Neural cell (in vitro differentiated cells): ENCODE results near the gene ARL15. TPM values are rescaled to one million over a fixed set of nuclear protein-coding genes. Genes with fewer than 3 reads are reported as not detected.

Source experiments
- H2AFZ ChIP-seq: fragments of 200-600, 300-800 bp; sonication (generic), shearing (Covaris generic); 2 replicates; pipeline ENCODE4 v1.6.0; 2014; ENCODE audit warnings: low read depth, mild to moderate bottlenecking, antibody characterized with exemption, low read length, moderate library complexity
- H3F3A ChIP-seq: fragments of 200-600 bp; shearing (Covaris generic); 2 replicates; pipeline ENCODE4 v1.6.1; 2016; ENCODE audit warnings: mild to moderate bottlenecking, moderate library complexity, mixed read lengths, antibody characterized with exemption, low read length; ENCODE audit not compliant: insufficient read depth, poor library complexity, severe bottlenecking
- H3K27ac ChIP-seq: fragments of 200-600, 300-800 bp; sonication (generic), shearing (Covaris generic); 2 replicates; pipeline ENCODE4 v1.5.1; 2014; ENCODE audit warnings: mild to moderate bottlenecking, low read length, moderate library complexity
- H3K27me3 ChIP-seq: fragments of 300-800, 200-600 bp; sonication (generic), shearing (Covaris generic); 2 replicates; pipeline ENCODE4 v1.6.0; 2014; ENCODE audit warnings: mild to moderate bottlenecking, low read depth, low read length, moderate library complexity; ENCODE audit not compliant: insufficient read depth
- H3K36me3 ChIP-seq: fragments of 300-800, 200-600 bp; sonication (generic), shearing (Covaris generic); 2 replicates; pipeline ENCODE4 v1.5.1; 2014; ENCODE audit warnings: mild to moderate bottlenecking, antibody characterized with exemption, low read length, moderate library complexity; ENCODE audit not compliant: insufficient read depth
- H3K4me2 ChIP-seq: fragments of 300-800, 200-600 bp; sonication (generic), shearing (Covaris generic); 2 replicates; pipeline ENCODE4 v1.6.0; 2014; ENCODE audit warnings: mild to moderate bottlenecking, low read length
- H3K4me3 ChIP-seq: fragments of 300-800, 200-600 bp; sonication (generic), shearing (Covaris generic); 2 replicates; pipeline ENCODE4 v1.5.1; 2014; ENCODE audit warnings: mild to moderate bottlenecking, low read length, moderate library complexity
- H3K79me2 ChIP-seq: fragments of 200-600 bp; shearing (Covaris generic); replicated peaks from 2 replicates; pipeline ENCODE4 v1.6.0; 2014; ENCODE audit warnings: mild to moderate bottlenecking, low read length, moderate library complexity; ENCODE audit not compliant: insufficient read depth
- H3K9ac ChIP-seq: fragments of 300-800, 200-600 bp; sonication (generic), shearing (Covaris generic); 2 replicates; pipeline ENCODE4 v1.6.1; 2016; ENCODE audit warnings: mild to moderate bottlenecking, low read length, mixed read lengths
- H3K9me2 ChIP-seq: fragments of 200-600 bp; shearing (Covaris generic); 2 replicates; pipeline ENCODE4 v1.6.1; 2016; ENCODE audit warnings: mild to moderate bottlenecking, low read length, mixed read lengths; ENCODE audit not compliant: insufficient read depth
- H3K9me3 ChIP-seq: fragments of 200-600, 300-800 bp; sonication (generic), shearing (Covaris generic); 2 replicates; pipeline ENCODE4 v1.6.1; 2016; ENCODE audit warnings: mild to moderate bottlenecking, mixed run types, low read length, moderate library complexity, mixed read lengths
- H4K20me1 ChIP-seq: fragments of 200-600 bp; shearing (Covaris generic); 2 replicates; pipeline ENCODE4 v1.6.1; 2016; ENCODE audit warnings: mild to moderate bottlenecking, mixed run types; ENCODE audit not compliant: insufficient read depth
- EP300 ChIP-seq: fragments of 450-650 bp; conservative IDR thresholded peaks from 2 replicates; pipeline ENCODE4 v1.6.1; 2014; ENCODE audit warnings: antibody characterized with exemption, mild to moderate bottlenecking, moderate library complexity; ENCODE audit not compliant: poor library complexity, severe bottlenecking
- EZH2 ChIP-seq: fragments of 200-600, 300-800 bp; shearing (Covaris generic), sonication (generic); IDR thresholded peaks from 2 replicates; pipeline ENCODE4 v1.6.1; 2014; ENCODE audit warnings: antibody characterized with exemption, low read length, borderline replicate concordance, mild to moderate bottlenecking; ENCODE audit not compliant: insufficient read depth, poor library complexity, severe bottlenecking
- MXI1 ChIP-seq: fragments of 450-650 bp; conservative IDR thresholded peaks from 2 replicates; pipeline ENCODE4 v1.6.1; 2014; ENCODE audit warnings: antibody characterized with exemption, mild to moderate bottlenecking; ENCODE audit not compliant: poor library complexity, severe bottlenecking
- POLR2AphosphoS5 ChIP-seq: IDR thresholded peaks from 2 replicates; pipeline ENCODE4 v1.6.1; 2012
- RAD21 ChIP-seq: fragments of 450-650 bp; conservative IDR thresholded peaks from 2 replicates; pipeline ENCODE4 v1.6.1; 2014; ENCODE audit warnings: antibody characterized with exemption, mild to moderate bottlenecking, moderate library complexity
- SMC3 ChIP-seq: fragments of 450-650 bp; conservative IDR thresholded peaks from 2 replicates; pipeline ENCODE4 v1.6.1; 2014; ENCODE audit warnings: antibody characterized with exemption, mild to moderate bottlenecking, moderate library complexity; ENCODE audit not compliant: poor library complexity
- TAF1 ChIP-seq: IDR thresholded peaks from 2 replicates; pipeline ENCODE4 v1.6.1; 2012; ENCODE audit warnings: low read depth
- polyA plus RNA-seq: library from polyadenylated mRNA; depleted of rRNA; stranded (reverse); fragments of >200 nt; gene quantifications from 2 replicates; pipeline ENCODE4 v1.2.3, GENCODE V29; 2014
- TF ChIP-seq, protein P1 (sequence below): fragments of 450-650 bp; IDR thresholded peaks from 2 replicates; pipeline ENCODE4 v1.5.1; 2014; ENCODE audit warnings: antibody characterized with exemption, mild to moderate bottlenecking, moderate library complexity; ENCODE audit not compliant: poor library complexity, severe bottlenecking
- TF ChIP-seq, protein P2 (sequence below): IDR thresholded peaks from 2 replicates; pipeline ENCODE4 v1.6.1; 2012; ENCODE audit warnings: borderline replicate concordance

Gene ARL15
- polyA plus RNA-seq, 1 donor from 2014 or later = 51.9 TPM

DNA sequence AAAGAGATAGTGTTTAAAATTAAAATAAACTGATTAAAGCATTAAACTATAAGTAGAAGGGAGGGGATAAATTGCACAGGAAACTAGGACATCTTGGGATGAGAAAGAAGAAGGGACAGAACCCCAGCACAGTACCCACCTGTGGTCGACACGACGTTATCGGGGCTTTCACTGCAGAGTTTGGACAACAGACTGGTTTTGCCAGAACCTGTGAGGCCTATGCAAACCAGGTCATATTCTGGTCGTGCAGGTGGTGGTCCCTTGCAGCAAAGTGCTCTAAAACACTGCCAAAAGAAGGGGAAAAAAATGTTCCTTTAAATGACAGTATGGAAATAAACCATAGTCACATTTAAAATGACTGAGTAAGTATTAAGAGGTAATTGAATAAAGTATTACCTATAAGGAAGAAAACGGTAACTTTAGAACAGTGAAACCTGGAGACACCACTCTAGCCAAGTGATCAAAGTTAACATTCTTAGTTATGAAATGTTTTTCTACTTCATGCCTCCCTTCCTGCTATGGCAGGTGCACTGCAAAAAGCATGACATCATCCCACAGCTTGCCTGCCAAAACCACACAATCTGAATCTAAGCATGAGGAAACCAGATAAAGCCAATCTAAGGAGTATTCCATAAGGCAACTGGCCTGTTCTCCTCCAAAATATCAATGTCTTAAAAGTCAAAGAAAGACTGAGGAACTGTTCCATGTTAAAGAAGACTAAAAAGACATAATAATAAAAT, 138.6 kb downstream of the ARL15 start:
- TF ChIP-seq MXI1 = no peak
- Histone ChIP-seq H3K9me3 (no peaks in the 10 kb centered on the region), H3K4me2 (no peak overlapping the region), H4K20me1 (no peaks in the 10 kb centered on the region), H3K27ac (no peak overlapping the region), H3K36me3 (no peaks in the 10 kb centered on the region), H3K27me3 (no peaks in the 10 kb centered on the region), H3K9me2 (no peaks in the 10 kb centered on the region), H3K4me3 (no peak overlapping the region), H3F3A (no peaks in the 10 kb centered on the region), H2AFZ (no peak overlapping the region), H3K9ac (no peak overlapping the region), H3K79me2 (no peaks in the 10 kb centered on the region)

GRCh38 chr5:54165687-54166086, 144.7 kb downstream of the ARL15 start:
- TF ChIP-seq RAD21 = no peak
- TF ChIP-seq SMC3 = no peak
- TF ChIP-seq MXI1 = no peak
- no peak for TF ChIP-seq EP300
- no peak for TF ChIP-seq EZH2
- no peak for TF ChIP-seq TAF1
- TF ChIP-seq, protein P1, sequence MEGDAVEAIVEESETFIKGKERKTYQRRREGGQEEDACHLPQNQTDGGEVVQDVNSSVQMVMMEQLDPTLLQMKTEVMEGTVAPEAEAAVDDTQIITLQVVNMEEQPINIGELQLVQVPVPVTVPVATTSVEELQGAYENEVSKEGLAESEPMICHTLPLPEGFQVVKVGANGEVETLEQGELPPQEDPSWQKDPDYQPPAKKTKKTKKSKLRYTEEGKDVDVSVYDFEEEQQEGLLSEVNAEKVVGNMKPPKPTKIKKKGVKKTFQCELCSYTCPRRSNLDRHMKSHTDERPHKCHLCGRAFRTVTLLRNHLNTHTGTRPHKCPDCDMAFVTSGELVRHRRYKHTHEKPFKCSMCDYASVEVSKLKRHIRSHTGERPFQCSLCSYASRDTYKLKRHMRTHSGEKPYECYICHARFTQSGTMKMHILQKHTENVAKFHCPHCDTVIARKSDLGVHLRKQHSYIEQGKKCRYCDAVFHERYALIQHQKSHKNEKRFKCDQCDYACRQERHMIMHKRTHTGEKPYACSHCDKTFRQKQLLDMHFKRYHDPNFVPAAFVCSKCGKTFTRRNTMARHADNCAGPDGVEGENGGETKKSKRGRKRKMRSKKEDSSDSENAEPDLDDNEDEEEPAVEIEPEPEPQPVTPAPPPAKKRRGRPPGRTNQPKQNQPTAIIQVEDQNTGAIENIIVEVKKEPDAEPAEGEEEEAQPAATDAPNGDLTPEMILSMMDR = no peak
- no peak for TF ChIP-seq POLR2AphosphoS5
- TF ChIP-seq, protein P2, sequence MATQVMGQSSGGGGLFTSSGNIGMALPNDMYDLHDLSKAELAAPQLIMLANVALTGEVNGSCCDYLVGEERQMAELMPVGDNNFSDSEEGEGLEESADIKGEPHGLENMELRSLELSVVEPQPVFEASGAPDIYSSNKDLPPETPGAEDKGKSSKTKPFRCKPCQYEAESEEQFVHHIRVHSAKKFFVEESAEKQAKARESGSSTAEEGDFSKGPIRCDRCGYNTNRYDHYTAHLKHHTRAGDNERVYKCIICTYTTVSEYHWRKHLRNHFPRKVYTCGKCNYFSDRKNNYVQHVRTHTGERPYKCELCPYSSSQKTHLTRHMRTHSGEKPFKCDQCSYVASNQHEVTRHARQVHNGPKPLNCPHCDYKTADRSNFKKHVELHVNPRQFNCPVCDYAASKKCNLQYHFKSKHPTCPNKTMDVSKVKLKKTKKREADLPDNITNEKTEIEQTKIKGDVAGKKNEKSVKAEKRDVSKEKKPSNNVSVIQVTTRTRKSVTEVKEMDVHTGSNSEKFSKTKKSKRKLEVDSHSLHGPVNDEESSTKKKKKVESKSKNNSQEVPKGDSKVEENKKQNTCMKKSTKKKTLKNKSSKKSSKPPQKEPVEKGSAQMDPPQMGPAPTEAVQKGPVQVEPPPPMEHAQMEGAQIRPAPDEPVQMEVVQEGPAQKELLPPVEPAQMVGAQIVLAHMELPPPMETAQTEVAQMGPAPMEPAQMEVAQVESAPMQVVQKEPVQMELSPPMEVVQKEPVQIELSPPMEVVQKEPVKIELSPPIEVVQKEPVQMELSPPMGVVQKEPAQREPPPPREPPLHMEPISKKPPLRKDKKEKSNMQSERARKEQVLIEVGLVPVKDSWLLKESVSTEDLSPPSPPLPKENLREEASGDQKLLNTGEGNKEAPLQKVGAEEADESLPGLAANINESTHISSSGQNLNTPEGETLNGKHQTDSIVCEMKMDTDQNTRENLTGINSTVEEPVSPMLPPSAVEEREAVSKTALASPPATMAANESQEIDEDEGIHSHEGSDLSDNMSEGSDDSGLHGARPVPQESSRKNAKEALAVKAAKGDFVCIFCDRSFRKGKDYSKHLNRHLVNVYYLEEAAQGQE = no peak
- Histone ChIP-seq H3K79me2 (no peaks in the 10 kb centered on the region), H3K9me2 (no peaks in the 10 kb centered on the region), H4K20me1 (no peaks in the 10 kb centered on the region), H3K9ac (no peak overlapping the region), H3K4me2 (no peak overlapping the region), H3K27ac (no peak overlapping the region), H3F3A (no peaks in the 10 kb centered on the region), H3K4me3 (no peak overlapping the region), H2AFZ (no peak overlapping the region), H3K27me3 (no peaks in the 10 kb centered on the region), H3K9me3 (no peaks in the 10 kb centered on the region), H3K36me3 (no peaks in the 10 kb centered on the region)
